ENCODE measurements around the gene SHROOM3. TPM values are rescaled to one million over a fixed set of nuclear protein-coding genes. Genes with fewer than 3 reads are reported as not detected.

The SHROOM3 gene
- total and polyA plus RNA-seq, 2 donors (not counting 3 experiments of a cell fraction or from before 2014, with no cell fraction given): 2.7 to 6.7 TPM

DNA sequence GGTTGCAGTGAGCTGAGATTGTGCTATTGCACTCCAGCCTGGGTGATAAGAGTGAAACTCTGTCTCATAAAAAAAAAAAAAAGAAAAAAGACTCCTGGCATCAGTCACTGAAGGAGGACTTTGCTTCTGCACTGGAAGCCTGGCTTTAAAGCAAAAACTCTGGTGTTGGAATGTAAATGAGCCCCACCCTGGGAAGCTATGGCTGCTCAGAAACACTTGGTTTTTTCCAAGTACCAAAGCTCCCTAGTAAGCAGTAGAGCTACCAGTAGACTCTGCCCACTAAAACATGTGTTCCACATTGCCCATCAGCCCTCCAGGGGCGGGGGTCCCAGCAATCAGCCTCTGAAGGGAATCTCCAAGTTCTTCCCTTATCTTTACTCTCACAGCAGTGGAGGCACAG lies 154.4 kb downstream of the SHROOM3 start:
- H2AFZ ChIP-seq (ENCODE audit: low read depth, low read length): no peak overlapping the region
- H3K9me1 ChIP-seq (replicated peaks; ENCODE audit: control insufficient read depth, extremely low read depth, insufficient read depth, low read length): no peaks in the 10 kb centered on the region
- no peaks in the 10 kb centered on the region for H3K4me1 ChIP-seq (ENCODE audit: control insufficient read depth, extremely low read depth, insufficient read depth, low read length)
- H3K79me2 ChIP-seq (ENCODE audit: control insufficient read depth, insufficient read depth, low read length): no peaks in the 10 kb centered on the region
- TF ChIP-seq POLR2A (IDR thresholded peaks at IDR 0.05; ENCODE audit: low read depth, low read length) (no peak), POLR2AphosphoS5 (IDR thresholded peaks at IDR 0.05; ENCODE audit: insufficient read depth, low read depth, low read length) (no peak), JUN (IDR thresholded peaks at IDR 0.05; ENCODE audit: borderline replicate concordance, insufficient read depth, insufficient read length, low read depth) (no peak), MYC (IDR thresholded peaks at IDR 0.05; ENCODE audit: low read depth, low read length) (no peak), EZH2 (IDR thresholded peaks at IDR 0.05; ENCODE audit: borderline replicate concordance, low read depth, low read length, severe bottlenecking) (no peak), FOS (IDR thresholded peaks at IDR 0.05; ENCODE audit: borderline replicate concordance, insufficient read depth, low read length) (no peak)
- CTCF ChIA-PET: interaction anchor here (1.3 to 2.4 kb wide), 2 partner anchors 12 to 79 kb away, joined by 4 to 8 read pairs; no protein-coding TSS in a partner anchor
- dilution Hi-C loops (cut with MboI; ENCODE audit: extremely low pct_ligation_motif_present, low sequenced_read_pairs): no loop called here
- no TSS peak for BruUV-seq (replicated peaks)
- H3K9ac ChIP-seq (replicated peaks; ENCODE audit: extremely low read depth, insufficient read depth, low read length): no peak overlapping the region
- H3K4me2 ChIP-seq (ENCODE audit: insufficient read depth, low read length): no peak overlapping the region
- DNase-seq (ENCODE audit: low read depth, low spot score) (no peak), FAIRE-seq (no peak)
- H3K27me3 ChIP-seq (ENCODE audit: control insufficient read depth in 2 of 2, insufficient read depth in 2 of 2, low read length in 2 of 2): no peaks in the 10 kb centered on the region
- intact Hi-C loops (cut with micrococcal nuclease): no loop called here
- H3K36me3 ChIP-seq (ENCODE audit: control insufficient read depth in 2 of 2, extremely low read depth in 1 of 2, insufficient read depth in 2 of 2, low read length in 2 of 2): no peaks in the 10 kb centered on the region
- no peaks in the 10 kb centered on the region for H3K9me3 ChIP-seq (replicated peaks; ENCODE audit: control insufficient read depth, insufficient read depth, low read length)
- no peaks in the 10 kb centered on the region for H4K20me1 ChIP-seq (replicated peaks; ENCODE audit: control insufficient read depth, extremely low read depth, insufficient read depth, low read length)
- no peak overlapping the region for H3K27ac ChIP-seq (ENCODE audit: insufficient read depth, low read depth, low read length)
- POLR2A ChIA-PET: no interaction called here
- no peak overlapping the region for H3K4me3 ChIP-seq (replicated peaks in 1 of 3; ENCODE audit: insufficient read depth in 1 of 3, low read depth in 1 of 3, low read length in 3 of 3)

DNA sequence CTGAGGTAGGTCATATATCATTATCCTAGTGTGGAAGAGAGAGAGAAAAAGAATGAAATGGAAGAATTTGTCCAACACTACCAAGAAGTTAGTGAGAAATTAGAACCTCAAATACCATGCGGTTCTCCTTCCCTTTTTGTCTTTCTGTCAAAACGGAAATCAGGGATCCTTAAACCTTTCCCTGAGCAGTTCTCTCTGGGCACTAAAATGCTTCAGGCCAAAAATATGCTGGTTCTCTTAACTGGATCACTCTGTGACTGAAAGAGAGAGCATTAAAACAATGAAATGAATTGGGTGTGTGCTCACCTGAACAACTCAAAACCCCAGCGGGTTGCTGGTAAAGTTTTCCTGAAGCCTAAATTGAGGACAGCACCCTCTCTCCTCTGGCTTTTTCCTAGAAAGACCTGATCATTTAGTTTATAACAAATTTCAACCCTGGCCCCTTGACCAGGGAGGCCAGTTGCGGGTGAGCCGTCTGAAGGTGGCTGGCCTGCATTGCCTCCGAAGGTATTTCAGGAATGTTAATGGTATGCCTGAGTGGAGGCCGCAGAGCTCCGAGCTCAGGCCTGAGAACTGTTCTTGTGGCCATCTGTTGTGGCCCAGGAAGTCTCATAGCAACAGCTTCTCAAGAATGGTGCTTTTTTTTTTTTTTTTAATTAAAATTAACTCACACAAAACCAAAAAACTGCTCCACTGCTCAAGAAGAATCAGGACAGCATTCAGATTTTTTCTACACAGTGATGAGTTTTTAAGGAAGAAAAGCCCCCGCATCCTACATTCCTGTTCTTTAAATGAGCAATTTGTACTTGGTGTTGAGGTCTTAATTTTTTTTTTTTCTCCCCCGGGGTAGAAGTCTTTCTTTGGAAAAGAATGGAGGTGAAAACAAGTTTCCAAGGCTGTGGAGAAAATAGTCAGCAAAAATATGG lies 155.1 kb downstream of the SHROOM3 start:
- BruUV-seq (replicated peaks): no TSS peak
- H3K4me2 ChIP-seq (ENCODE audit: insufficient read depth, low read length): no peak overlapping the region
- no peak overlapping the region for H3K4me3 ChIP-seq (replicated peaks in 1 of 3; ENCODE audit: insufficient read depth in 1 of 3, low read depth in 1 of 3, low read length in 3 of 3)
- ChIA-PET CTCF (interaction anchor here (0.6 to 2.4 kb wide), 3 partner anchors 11 to 154 kb away, joined by 3 to 8 read pairs (median 4); no protein-coding TSS in a partner anchor), POLR2A (no interaction called here)
- no peak overlapping the region for H2AFZ ChIP-seq (ENCODE audit: low read depth, low read length)
- H3K9ac ChIP-seq (replicated peaks; ENCODE audit: extremely low read depth, insufficient read depth, low read length): no peak overlapping the region
- no peak for DNase-seq (ENCODE audit: low read depth, low spot score)
- no peaks in the 10 kb centered on the region for H3K9me1 ChIP-seq (replicated peaks; ENCODE audit: control insufficient read depth, extremely low read depth, insufficient read depth, low read length)
- no peaks in the 10 kb centered on the region for H3K9me3 ChIP-seq (replicated peaks; ENCODE audit: control insufficient read depth, insufficient read depth, low read length)
- H3K36me3 ChIP-seq (ENCODE audit: control insufficient read depth in 2 of 2, extremely low read depth in 1 of 2, insufficient read depth in 2 of 2, low read length in 2 of 2): no peaks in the 10 kb centered on the region
- H3K27ac ChIP-seq (ENCODE audit: insufficient read depth, low read depth, low read length): no peak overlapping the region
- H3K79me2 ChIP-seq (ENCODE audit: control insufficient read depth, insufficient read depth, low read length): no peaks in the 10 kb centered on the region
- dilution Hi-C loops (cut with MboI; ENCODE audit: extremely low pct_ligation_motif_present, low sequenced_read_pairs) (no loop called here), intact Hi-C loops (cut with micrococcal nuclease) (loop anchor here (2.0 kb wide), 3 partner anchors 43 to 163 kb away; no protein-coding TSS in a partner anchor)
- H3K4me1 ChIP-seq (ENCODE audit: control insufficient read depth, extremely low read depth, insufficient read depth, low read length): no peaks in the 10 kb centered on the region
- H3K27me3 ChIP-seq (ENCODE audit: control insufficient read depth in 2 of 2, insufficient read depth in 2 of 2, low read length in 2 of 2): no peaks in the 10 kb centered on the region
- H4K20me1 ChIP-seq (replicated peaks; ENCODE audit: control insufficient read depth, extremely low read depth, insufficient read depth, low read length): no peaks in the 10 kb centered on the region
- no peak for FAIRE-seq
- TF ChIP-seq, protein P1, sequence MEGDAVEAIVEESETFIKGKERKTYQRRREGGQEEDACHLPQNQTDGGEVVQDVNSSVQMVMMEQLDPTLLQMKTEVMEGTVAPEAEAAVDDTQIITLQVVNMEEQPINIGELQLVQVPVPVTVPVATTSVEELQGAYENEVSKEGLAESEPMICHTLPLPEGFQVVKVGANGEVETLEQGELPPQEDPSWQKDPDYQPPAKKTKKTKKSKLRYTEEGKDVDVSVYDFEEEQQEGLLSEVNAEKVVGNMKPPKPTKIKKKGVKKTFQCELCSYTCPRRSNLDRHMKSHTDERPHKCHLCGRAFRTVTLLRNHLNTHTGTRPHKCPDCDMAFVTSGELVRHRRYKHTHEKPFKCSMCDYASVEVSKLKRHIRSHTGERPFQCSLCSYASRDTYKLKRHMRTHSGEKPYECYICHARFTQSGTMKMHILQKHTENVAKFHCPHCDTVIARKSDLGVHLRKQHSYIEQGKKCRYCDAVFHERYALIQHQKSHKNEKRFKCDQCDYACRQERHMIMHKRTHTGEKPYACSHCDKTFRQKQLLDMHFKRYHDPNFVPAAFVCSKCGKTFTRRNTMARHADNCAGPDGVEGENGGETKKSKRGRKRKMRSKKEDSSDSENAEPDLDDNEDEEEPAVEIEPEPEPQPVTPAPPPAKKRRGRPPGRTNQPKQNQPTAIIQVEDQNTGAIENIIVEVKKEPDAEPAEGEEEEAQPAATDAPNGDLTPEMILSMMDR (IDR thresholded peaks at IDR 0.05; ENCODE audit: extremely low read depth in 1 of 2, insufficient read depth in 1 of 2, low read depth in 1 of 2, low read length in 2 of 2): no peak
- TF ChIP-seq POLR2AphosphoS5 (IDR thresholded peaks at IDR 0.05; ENCODE audit: insufficient read depth, low read depth, low read length) (no peak), EZH2 (IDR thresholded peaks at IDR 0.05; ENCODE audit: borderline replicate concordance, low read depth, low read length, severe bottlenecking) (no peak), FOS (IDR thresholded peaks at IDR 0.05; ENCODE audit: borderline replicate concordance, insufficient read depth, low read length) (no peak), JUN (IDR thresholded peaks at IDR 0.05; ENCODE audit: borderline replicate concordance, insufficient read depth, insufficient read length, low read depth) (no peak), GATA2 (IDR thresholded peaks at IDR 0.05; ENCODE audit: insufficient read depth, insufficient read length, low read depth, low read length) (no peak), POLR2A (IDR thresholded peaks at IDR 0.05; ENCODE audit: low read depth, low read length) (no peak), MYC (IDR thresholded peaks at IDR 0.05; ENCODE audit: low read depth, low read length) (no peak)
- TF ChIP-seq, protein P2, sequence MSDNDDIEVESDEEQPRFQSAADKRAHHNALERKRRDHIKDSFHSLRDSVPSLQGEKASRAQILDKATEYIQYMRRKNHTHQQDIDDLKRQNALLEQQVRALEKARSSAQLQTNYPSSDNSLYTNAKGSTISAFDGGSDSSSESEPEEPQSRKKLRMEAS (IDR thresholded peaks at IDR 0.05; ENCODE audit: insufficient read depth, insufficient read length): no peak

All from endothelial cell of umbilical vein (primary cell).